ENCODE data around the gene SLC1A7. TPM values are rescaled to one million over a fixed set of nuclear protein-coding genes. Genes with fewer than 3 reads are reported as not detected.

SLC1A7 gene
- total RNA-seq, 1 donor from 2014 or later: not detected

- intact Hi-C loops (cut with DNase I): no loop called here
- H3K4me1 ChIP-seq: no peaks in the 10 kb centered on the region
- H3K27ac ChIP-seq: no peak overlapping the region
- H3K27me3 ChIP-seq: no peaks in the 10 kb centered on the region
- TF ChIP-seq POLR2A (IDR thresholded peaks at IDR 0.05): no peak
- no peak for TF ChIP-seq CTCF (IDR thresholded peaks at IDR 0.05)
- TF ChIP-seq POLR2AphosphoS5 (IDR thresholded peaks at IDR 0.05; ENCODE audit: insufficient read depth in 1 of 2, low read depth in 1 of 2): no peak
- no peaks in the 10 kb centered on the region for H3K9me3 ChIP-seq
- H3K4me3 ChIP-seq: no peak overlapping the region
- no peak for DNase-seq (ENCODE audit: extremely low spot score in 2 of 2)
- H3K36me3 ChIP-seq: peaks cover 0 to 14% of the 10 kb centered on the region in 2 donors
Observed at GRCh38 chr1:53079251-53079650, 63.2 kb downstream of the SLC1A7 start.

GRCh38 chr1:53078333-53079101, 63.9 kb downstream of the SLC1A7 start:
- no peak overlapping the region for H3K27ac ChIP-seq
- DNase-seq (ENCODE audit: extremely low spot score in 2 of 2): no peak
- no peaks in the 10 kb centered on the region for H3K4me1 ChIP-seq
- no peaks in the 10 kb centered on the region for H3K27me3 ChIP-seq
- TF ChIP-seq POLR2A (IDR thresholded peaks at IDR 0.05): no peak
- peaks cover 0 to 14% of the 10 kb centered on the region in 2 donors for H3K36me3 ChIP-seq
- intact Hi-C loops (cut with DNase I): no loop called here
- no peak overlapping the region for H3K4me3 ChIP-seq
- no peaks in the 10 kb centered on the region for H3K9me3 ChIP-seq

- no peak overlapping the region for H3K4me3 ChIP-seq
- H3K4me1 ChIP-seq: no peaks in the 10 kb centered on the region
- no peaks in the 10 kb centered on the region for H3K9me3 ChIP-seq
- no peak for TF ChIP-seq CTCF (IDR thresholded peaks at IDR 0.05)
- TF ChIP-seq POLR2AphosphoS5 (IDR thresholded peaks at IDR 0.05; ENCODE audit: insufficient read depth in 1 of 2, low read depth in 1 of 2): no peak
- no peak for TF ChIP-seq POLR2A (IDR thresholded peaks at IDR 0.05)
- DNase-seq (ENCODE audit: extremely low spot score in 2 of 2): no peak
- intact Hi-C loops (cut with DNase I): no loop called here
- peaks cover 0 to 12% of the 10 kb centered on the region in 2 donors for H3K36me3 ChIP-seq
- no peaks in the 10 kb centered on the region for H3K27me3 ChIP-seq
- H3K27ac ChIP-seq: no peak overlapping the region
Observed at GRCh38 chr1:53077599-53077965, 64.9 kb downstream of the SLC1A7 start.

- no peaks in the 10 kb centered on the region for H3K4me1 ChIP-seq
- no peaks in the 10 kb centered on the region for H3K9me3 ChIP-seq
- no peak overlapping the region for H3K4me3 ChIP-seq
- DNase-seq (ENCODE audit: extremely low spot score in 2 of 2): no peak
- H3K27me3 ChIP-seq: no peaks in the 10 kb centered on the region
- intact Hi-C loops (cut with DNase I): no loop called here
- peaks cover 0 to 5% of the 10 kb centered on the region in 2 donors for H3K36me3 ChIP-seq
- no peak for TF ChIP-seq CTCF (IDR thresholded peaks at IDR 0.05)
- TF ChIP-seq POLR2A (IDR thresholded peaks at IDR 0.05): no peak
- TF ChIP-seq POLR2AphosphoS5 (IDR thresholded peaks at IDR 0.05; ENCODE audit: insufficient read depth in 1 of 2, low read depth in 1 of 2): no peak
- no peak overlapping the region for H3K27ac ChIP-seq
Observed at GRCh38 chr1:53076721-53077598, 65.5 kb downstream of the SLC1A7 start.

GRCh38 chr1:53076165-53076564, 66.3 kb downstream of the SLC1A7 start:
- no peak overlapping the region for H3K27ac ChIP-seq
- no peaks in the 10 kb centered on the region for H3K27me3 ChIP-seq
- H3K36me3 ChIP-seq: peaks cover 0 to 2% of the 10 kb centered on the region in 2 donors
- H3K4me3 ChIP-seq: no peak overlapping the region
- H3K4me1 ChIP-seq: no peaks in the 10 kb centered on the region
- DNase-seq (ENCODE audit: extremely low spot score in 2 of 2): no peak
- TF ChIP-seq POLR2AphosphoS5 (IDR thresholded peaks at IDR 0.05; ENCODE audit: insufficient read depth in 1 of 2, low read depth in 1 of 2): no peak
- H3K9me3 ChIP-seq: no peaks in the 10 kb centered on the region
- intact Hi-C loops (cut with DNase I): no loop called here
